ENCODE results near the gene NQO1.
"Not testable (repeated sequence)": the region's sequence is repeated elsewhere in the genome, so short reads cannot be mapped to it uniquely, and the experiment has no call there.

NQO1 gene

DNA sequence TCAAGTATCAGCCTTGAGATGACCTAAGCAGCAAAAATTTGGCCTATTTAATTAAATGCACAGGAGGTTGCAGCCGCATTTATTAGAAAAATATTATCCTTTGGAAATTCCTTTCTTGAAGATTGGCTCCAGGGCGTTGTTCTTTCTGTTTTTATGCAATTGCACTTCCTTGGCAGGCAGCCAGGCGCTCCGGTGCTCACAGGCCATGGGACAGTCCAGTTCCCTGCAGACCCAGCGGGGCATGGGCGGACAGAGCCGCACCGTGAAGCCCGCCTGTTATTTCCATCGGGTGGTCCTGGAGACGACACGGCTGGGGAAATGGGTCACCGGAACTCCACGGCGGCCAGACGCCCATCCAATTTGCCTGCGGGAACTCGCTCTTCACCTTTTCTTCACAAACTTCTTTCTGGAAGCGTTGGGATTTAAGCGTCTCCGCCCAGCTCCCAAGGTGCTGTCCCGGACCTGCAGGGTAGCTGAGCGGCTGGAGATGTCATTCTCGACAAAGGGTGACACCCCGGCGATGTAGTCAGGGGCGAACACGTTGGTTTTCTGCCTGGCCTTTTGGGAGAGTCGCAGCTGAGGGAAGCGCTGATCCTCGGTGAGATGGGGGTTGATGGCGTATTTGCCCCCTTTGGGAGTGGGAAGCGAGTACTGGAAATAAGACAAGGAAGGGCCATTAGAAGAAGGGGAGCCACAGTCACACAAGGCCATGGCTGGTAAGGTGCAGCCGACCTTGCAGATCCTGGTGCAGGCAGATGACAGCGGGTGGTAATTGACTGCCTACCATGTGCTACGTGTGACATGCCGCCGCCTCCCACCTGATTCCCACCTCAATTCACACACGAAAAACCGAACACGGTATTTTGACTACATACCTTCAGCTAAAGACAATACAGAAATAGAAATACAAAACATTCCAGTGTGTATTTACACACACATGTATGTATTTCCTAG is 15.9 kb upstream of the NQO1 start:
- DNase-seq (ENCODE audit: low read depth) = no peak

GRCh38 chr16:69741519-69741918 is 15.2 kb upstream of the NQO1 start:
- DNase-seq (ENCODE audit: low read depth) = no peak

GRCh38 chr16:69732101-69732500 is 5.7 kb upstream of the NQO1 start:
- DNase-seq (ENCODE audit: low read depth) = no peak

GRCh38 chr16:69731280-69731679 is 4.9 kb upstream of the NQO1 start:
- not testable (repeated sequence) for DNase-seq (ENCODE audit: low read depth)

- not testable (repeated sequence) for DNase-seq (ENCODE audit: low read depth)
Observed at GRCh38 chr16:69729030-69729429, 2.7 kb upstream of the NQO1 start.

DNA sequence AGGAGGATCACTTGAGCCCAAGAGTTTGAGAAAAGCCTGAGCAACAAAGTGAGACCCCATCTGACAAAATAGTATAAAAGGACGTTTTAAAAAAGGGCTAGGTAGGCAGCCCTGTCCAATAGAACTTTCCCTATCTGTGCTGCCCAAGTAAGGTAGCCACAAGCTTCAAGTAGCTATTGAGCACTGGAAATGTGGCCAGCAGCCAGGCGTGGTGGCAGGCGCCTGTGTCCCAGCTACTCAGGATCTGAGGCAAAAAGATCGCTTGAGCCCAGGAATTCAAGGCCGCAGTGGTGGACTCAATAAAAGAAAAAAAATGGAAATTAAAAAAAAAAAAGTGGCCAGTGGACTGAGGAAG is 1.5 kb upstream of the NQO1 start:
- DNase-seq (ENCODE audit: low read depth) = no peak

- DNase-seq (ENCODE audit: low read depth) = no peak
Observed at GRCh38 chr16:69725480-69726312, 664 bp downstream of the NQO1 start.

DNA sequence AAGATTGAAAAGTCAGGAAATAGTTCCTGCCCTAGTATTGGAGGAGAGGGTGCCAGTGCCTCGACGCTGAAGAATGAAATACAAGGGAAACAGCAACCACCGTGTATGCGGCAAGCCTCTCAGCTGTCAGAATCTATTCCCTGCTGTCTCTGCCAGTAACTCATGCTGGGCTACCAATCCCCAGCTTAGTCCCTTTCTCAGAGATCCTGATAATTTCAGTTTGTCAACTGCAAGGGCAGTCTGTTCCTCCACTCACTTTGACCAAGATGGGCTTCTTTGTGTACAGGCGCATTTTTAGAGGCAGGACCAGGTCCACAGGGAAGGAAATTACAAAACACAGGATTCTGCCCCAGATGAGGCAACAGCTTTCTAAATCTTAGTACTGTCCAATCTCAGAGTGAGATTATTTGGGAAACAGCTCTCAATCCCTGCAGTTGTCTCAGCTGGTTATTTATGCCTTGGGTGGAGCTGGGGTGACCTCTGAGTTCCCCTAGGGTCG is 1.3 kb downstream of the NQO1 start:
- no peak for DNase-seq (ENCODE audit: low read depth)

DNA sequence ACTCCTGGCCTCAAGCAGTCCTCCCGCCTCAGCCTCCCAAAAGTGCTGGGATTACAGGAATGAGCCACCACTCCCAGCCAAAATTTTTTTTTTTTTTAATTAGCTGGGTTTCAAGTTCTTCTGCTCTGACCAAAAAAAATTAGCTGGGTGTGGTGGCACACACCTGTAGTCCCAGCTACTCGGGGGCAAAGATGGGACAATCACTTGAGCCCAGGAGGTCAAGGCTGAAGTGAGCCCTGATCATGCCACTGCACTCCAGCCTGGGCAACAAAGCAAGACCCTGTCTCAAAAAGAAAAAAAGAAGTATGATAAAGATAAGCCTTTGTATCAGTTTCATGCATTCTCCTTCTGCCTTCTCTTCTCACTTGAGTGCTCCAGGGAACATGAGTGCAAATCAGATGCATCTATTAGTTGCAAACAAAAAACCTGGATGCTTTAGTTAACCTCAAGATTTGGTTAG is 1.9 kb downstream of the NQO1 start:
- no peak for DNase-seq (ENCODE audit: low read depth)

- DNase-seq (ENCODE audit: low read depth) = no peak
Observed at GRCh38 chr16:69721441-69721957, 4.9 kb downstream of the NQO1 start.

- no peak for DNase-seq (ENCODE audit: low read depth)
Observed at GRCh38 chr16:69720822-69721430, 5.4 kb downstream of the NQO1 start.

DNA sequence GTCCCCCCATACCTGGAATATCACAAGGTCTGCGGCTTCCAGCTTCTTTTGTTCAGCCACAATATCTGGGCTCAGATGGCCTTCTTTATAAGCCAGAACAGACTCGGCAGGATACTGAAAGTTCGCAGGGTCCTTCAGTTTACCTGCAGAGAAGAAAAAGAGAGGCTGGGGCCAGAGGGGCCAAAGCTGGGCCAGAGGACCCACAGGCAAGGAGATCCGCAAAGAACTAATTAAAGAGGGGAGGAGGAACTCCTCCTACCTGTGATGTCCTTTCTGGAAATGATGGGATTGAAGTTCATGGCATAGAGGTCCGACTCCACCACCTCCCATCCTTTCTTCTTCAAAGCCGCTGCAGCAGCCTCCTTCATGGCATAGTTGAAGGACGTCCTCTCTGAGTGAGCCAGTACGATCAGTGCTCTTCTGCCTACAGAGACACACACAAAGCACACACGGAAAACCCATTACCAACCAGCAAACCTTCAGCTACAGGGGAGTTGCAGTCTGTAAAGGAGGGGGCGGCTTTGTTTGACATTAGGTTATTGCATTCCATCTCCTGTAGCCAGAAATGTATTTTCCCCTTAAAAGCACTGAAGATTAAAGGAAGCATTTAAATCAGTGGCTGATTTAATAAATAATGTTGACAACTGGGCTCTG is 8.1 kb downstream of the NQO1 start:
- DNase-seq (ENCODE audit: low read depth) = no peak

GRCh38 chr16:69717066-69717465 is 9.3 kb downstream of the NQO1 start:
- no peak for DNase-seq (ENCODE audit: low read depth)

GRCh38 chr16:69712914-69713581 is 13.3 kb downstream of the NQO1 start:
- no peak for DNase-seq (ENCODE audit: low read depth)

DNA sequence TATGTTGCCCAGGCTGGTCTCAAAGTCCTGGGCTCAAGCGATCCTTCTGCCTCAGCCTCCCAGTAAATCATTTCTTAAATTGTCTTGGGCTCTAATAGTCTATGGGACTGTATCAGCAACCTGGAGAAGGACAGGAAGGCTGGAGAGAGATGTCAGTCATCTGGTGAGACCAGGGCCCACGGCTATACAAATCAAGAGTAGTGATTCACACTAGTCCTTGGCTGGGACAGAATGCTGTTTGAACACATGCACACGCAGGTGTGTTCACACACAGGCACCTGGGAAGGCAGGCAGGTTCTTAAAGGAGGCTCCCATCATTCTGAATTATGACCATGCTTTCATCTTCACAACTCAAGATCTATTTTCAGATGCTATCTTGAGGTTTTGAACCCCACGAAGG is 14.1 kb downstream of the NQO1 start:
- no peak for DNase-seq (ENCODE audit: low read depth)

- DNase-seq (ENCODE audit: low read depth) = no peak
Observed at GRCh38 chr16:69711115-69711740, 15.1 kb downstream of the NQO1 start.

GRCh38 chr16:69709456-69710084 is 16.8 kb downstream of the NQO1 start:
- DNase-seq (ENCODE audit: low read depth) = no peak

- DNase-seq (ENCODE audit: low read depth) = no peak
Observed at GRCh38 chr16:69707920-69708683, 18.3 kb downstream of the NQO1 start.

DNA sequence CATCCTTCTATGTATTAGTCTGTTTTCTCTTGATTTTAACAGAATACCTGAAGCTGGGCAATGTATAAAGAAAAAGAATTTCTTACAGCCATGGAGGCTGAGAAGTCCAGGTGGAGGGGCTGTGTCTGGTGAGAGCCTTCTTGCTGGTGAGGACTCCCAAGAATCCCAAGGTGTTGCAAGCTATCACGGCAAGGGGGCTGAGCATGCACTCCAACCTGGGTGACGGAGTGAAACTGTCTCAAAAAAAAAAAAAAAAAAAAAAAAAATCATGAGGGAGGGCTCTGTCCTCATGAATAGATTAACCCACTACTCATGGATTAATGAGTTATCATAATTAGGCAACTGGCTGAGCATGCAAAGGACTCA is 19.4 kb downstream of the NQO1 start:
- no peak for DNase-seq (ENCODE audit: low read depth)
